Measurements from ENCODE around the gene SH3BP1. TPM values are rescaled to one million over a fixed set of nuclear protein-coding genes. Genes with fewer than 3 reads are reported as not detected.
A peak's percentile ranks its signal among the peaks of the same experiment; 100 is the strongest.

Gene SH3BP1
- total and polyA plus RNA-seq, 2 of the 13 experiments (the other 11 are each of a cell fraction or from before 2014, with no cell fraction given): 8.4 to 18.5 TPM

GRCh38 chr22:37643225-37643847, 3.9 kb downstream of the SH3BP1 start (continued):
- TF ChIP-seq, protein P1, sequence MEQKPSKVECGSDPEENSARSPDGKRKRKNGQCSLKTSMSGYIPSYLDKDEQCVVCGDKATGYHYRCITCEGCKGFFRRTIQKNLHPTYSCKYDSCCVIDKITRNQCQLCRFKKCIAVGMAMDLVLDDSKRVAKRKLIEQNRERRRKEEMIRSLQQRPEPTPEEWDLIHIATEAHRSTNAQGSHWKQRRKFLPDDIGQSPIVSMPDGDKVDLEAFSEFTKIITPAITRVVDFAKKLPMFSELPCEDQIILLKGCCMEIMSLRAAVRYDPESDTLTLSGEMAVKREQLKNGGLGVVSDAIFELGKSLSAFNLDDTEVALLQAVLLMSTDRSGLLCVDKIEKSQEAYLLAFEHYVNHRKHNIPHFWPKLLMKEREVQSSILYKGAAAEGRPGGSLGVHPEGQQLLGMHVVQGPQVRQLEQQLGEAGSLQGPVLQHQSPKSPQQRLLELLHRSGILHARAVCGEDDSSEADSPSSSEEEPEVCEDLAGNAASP (CRISPR knock-in tag; IDR thresholded peaks at IDR 0.05; ENCODE audit: borderline replicate concordance): 0 out of 2 replicates have a peak, but pooled peaks have one; percentile 51
- TF ChIP-seq, protein P2, sequence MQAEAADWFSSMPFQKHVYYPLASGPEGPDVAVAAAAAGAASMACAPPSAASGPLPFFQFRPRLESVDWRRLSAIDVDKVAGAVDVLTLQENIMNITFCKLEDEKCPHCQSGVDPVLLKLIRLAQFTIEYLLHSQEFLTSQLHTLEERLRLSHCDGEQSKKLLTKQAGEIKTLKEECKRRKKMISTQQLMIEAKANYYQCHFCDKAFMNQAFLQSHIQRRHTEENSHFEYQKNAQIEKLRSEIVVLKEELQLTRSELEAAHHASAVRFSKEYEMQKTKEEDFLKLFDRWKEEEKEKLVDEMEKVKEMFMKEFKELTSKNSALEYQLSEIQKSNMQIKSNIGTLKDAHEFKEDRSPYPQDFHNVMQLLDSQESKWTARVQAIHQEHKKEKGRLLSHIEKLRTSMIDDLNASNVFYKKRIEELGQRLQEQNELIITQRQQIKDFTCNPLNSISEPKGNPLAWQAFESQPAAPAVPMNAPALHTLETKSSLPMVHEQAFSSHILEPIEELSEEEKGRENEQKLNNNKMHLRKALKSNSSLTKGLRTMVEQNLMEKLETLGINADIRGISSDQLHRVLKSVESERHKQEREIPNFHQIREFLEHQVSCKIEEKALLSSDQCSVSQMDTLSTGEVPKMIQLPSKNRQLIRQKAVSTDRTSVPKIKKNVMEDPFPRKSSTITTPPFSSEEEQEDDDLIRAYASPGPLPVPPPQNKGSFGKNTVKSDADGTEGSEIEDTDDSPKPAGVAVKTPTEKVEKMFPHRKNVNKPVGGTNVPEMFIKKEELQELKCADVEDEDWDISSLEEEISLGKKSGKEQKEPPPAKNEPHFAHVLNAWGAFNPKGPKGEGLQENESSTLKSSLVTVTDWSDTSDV (CRISPR knock-in tag; IDR thresholded peaks at IDR 0.05): 0 out of 2 replicates have a peak, but pooled peaks have one; percentile 22
- TF ChIP-seq ZIK1 (CRISPR knock-in tag; IDR thresholded peaks at IDR 0.05; ENCODE audit: borderline replicate concordance, low read depth) (0 out of 2 replicates have a peak, but pooled peaks have one; percentile 54), CTCF (CRISPR knock-in tag; IDR thresholded peaks at IDR 0.05) (peak; percentile 92), GATAD1 (CRISPR knock-in tag; IDR thresholded peaks at IDR 0.05) (0 out of 2 replicates have a peak, but pooled peaks have one; percentile 18), ZGPAT (CRISPR knock-in tag; IDR thresholded peaks at IDR 0.05) (0 out of 2 replicates have a peak, but pooled peaks have one; percentile 19), SMC3 (IDR thresholded peaks at IDR 0.05; ENCODE audit: low read length) (peak; percentile 62), MTA1 (CRISPR knock-in tag; IDR thresholded peaks at IDR 0.05; ENCODE audit: borderline replicate concordance) (peak; percentile 20; the same call in 1 of the 2 replicates), ZBTB21 (CRISPR knock-in tag; IDR thresholded peaks at IDR 0.05) (no peak), MBNL3 (CRISPR knock-in tag; conservative IDR thresholded peaks at IDR 0.05) (no peak), GATAD2A (CRISPR knock-in tag; IDR thresholded peaks at IDR 0.05) (0 out of 2 replicates have a peak, but pooled peaks have one; percentile 12), STAG1 (CRISPR knock-in tag; IDR thresholded peaks at IDR 0.05) (peak; percentile 76), ERF (CRISPR knock-in tag; IDR thresholded peaks at IDR 0.05) (0 out of 2 replicates have a peak, but pooled peaks have one; percentile 39), ZNF547 (CRISPR knock-in tag; IDR thresholded peaks at IDR 0.05) (0 out of 2 replicates have a peak, but pooled peaks have one; percentile 20), BRCA1 (CRISPR knock-in tag; IDR thresholded peaks at IDR 0.05) (no peak), ZNF121 (CRISPR knock-in tag; IDR thresholded peaks at IDR 0.05) (0 out of 2 replicates have a peak, but pooled peaks have one; percentile 33), RAD21 (CRISPR knock-in tag; IDR thresholded peaks at IDR 0.05) (peak; percentile 90), SAP130 (CRISPR knock-in tag; IDR thresholded peaks at IDR 0.05; ENCODE audit: low read depth) (peak; percentile 32; the same call in 1 of the 2 replicates)
- TF ChIP-seq, protein P3, sequence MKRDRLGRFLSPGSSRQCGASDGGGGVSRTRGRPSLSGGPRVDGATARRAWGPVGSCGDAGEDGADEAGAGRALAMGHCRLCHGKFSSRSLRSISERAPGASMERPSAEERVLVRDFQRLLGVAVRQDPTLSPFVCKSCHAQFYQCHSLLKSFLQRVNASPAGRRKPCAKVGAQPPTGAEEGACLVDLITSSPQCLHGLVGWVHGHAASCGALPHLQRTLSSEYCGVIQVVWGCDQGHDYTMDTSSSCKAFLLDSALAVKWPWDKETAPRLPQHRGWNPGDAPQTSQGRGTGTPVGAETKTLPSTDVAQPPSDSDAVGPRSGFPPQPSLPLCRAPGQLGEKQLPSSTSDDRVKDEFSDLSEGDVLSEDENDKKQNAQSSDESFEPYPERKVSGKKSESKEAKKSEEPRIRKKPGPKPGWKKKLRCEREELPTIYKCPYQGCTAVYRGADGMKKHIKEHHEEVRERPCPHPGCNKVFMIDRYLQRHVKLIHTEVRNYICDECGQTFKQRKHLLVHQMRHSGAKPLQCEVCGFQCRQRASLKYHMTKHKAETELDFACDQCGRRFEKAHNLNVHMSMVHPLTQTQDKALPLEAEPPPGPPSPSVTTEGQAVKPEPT (CRISPR knock-in tag; IDR thresholded peaks at IDR 0.05; ENCODE audit: low read depth): 0 out of 2 replicates have a peak, but pooled peaks have one; percentile 21

Measured in HepG2 (cell line).